ENCODE data around the gene LYPD6.

- TF ChIP-seq CTCF (IDR thresholded peaks at IDR 0.05 in 8 of 11, conservative IDR thresholded peaks at IDR 0.05 in 3 of 11) (no peak), POLR2A (IDR thresholded peaks at IDR 0.05) (no peak), POLR2AphosphoS5 (IDR thresholded peaks at IDR 0.05) (no peak)
Observed at GRCh38 chr2:149421791-149422190, 91.4 kb downstream of the LYPD6 start.

All from spleen (tissue), 7 donors.